Keratinocyte (primary cell): ENCODE measurements around the gene RAB3IL1. TPM values are rescaled to one million over a fixed set of nuclear protein-coding genes. Genes with fewer than 3 reads are reported as not detected.

Source experiments
- DNase-seq: peaks from one replicate; pipeline ENCODE4 v3.0.0-alpha.2; 2011; ENCODE audit warnings: low read depth, missing footprints, low spot score
- FAIRE-seq: peaks from 2 replicates; lab custom pipeline; 2011; peaks lifted over from hg19 to GRCh38; lab: Jason Lieb, UNC
- H2AFZ ChIP-seq: 2 replicates; pipeline ENCODE4 v1.6.0; 2012; ENCODE audit warnings: low read length, control low read depth, inconsistent platforms; ENCODE audit not compliant: control insufficient read depth
- H3K27ac ChIP-seq: 2 replicates; pipeline ENCODE4 v1.5.1; 2011; ENCODE audit warnings: low read length; ENCODE audit not compliant: control insufficient read depth, insufficient read depth
- H3K27me3 ChIP-seq: 3 replicates; pipeline ENCODE4 v1.6.0; 2011; ENCODE audit warnings: low read length; ENCODE audit not compliant: control insufficient read depth, insufficient read depth; ENCODE audit errors: extremely low read depth
- H3K36me3 ChIP-seq, 2 experiments: 2 replicates in 1 of 2; 3 replicates in 1 of 2; pipeline ENCODE4 v1.5.1; 2011; ENCODE audit warnings: low read length in 2 of 2, mild to moderate bottlenecking in 1 of 2; ENCODE audit not compliant: control insufficient read depth in 2 of 2, insufficient read depth in 2 of 2; ENCODE audit errors: extremely low read depth in 1 of 2
- H3K4me1 ChIP-seq: 3 replicates; pipeline ENCODE4 v1.5.1; 2011; ENCODE audit warnings: low read length; ENCODE audit not compliant: control insufficient read depth, insufficient read depth; ENCODE audit errors: extremely low read depth
- H3K4me2 ChIP-seq: 3 replicates; pipeline ENCODE4 v1.6.0; 2011; ENCODE audit warnings: low read depth, low read length; ENCODE audit not compliant: control insufficient read depth, insufficient read depth; ENCODE audit errors: extremely low read depth
- H3K4me3 ChIP-seq, 3 experiments: fragments of 200-600 bp in 1 of 3; sonication (generic) in 1 of 3; 2 replicates in 2 of 3; 3 replicates in 1 of 3; pipeline ENCODE4 v1.5.1; 2011 to 2016; ENCODE audit warnings: low read length in 3 of 3, mild to moderate bottlenecking in 3 of 3, control low read depth in 2 of 3, inconsistent platforms in 1 of 3, low read depth in 1 of 3, mixed read lengths in 1 of 3, mixed run types in 1 of 3, moderate library complexity in 1 of 3; ENCODE audit not compliant: control insufficient read depth in 2 of 3, insufficient read depth in 2 of 3; ENCODE audit errors: extremely low read depth in 1 of 3
- H3K79me2 ChIP-seq: 2 replicates; pipeline ENCODE4 v1.6.0; 2012; ENCODE audit warnings: low read length; ENCODE audit not compliant: control insufficient read depth, insufficient read depth
- H3K9ac ChIP-seq: 3 replicates; pipeline ENCODE4 v1.6.0; 2011; ENCODE audit warnings: low read length; ENCODE audit not compliant: control insufficient read depth, insufficient read depth; ENCODE audit errors: extremely low read depth
- H3K9me1 ChIP-seq: 3 replicates; pipeline ENCODE4 v1.6.0; 2011; ENCODE audit warnings: low read length; ENCODE audit not compliant: control insufficient read depth, insufficient read depth; ENCODE audit errors: extremely low read depth
- H3K9me3 ChIP-seq: 2 replicates; pipeline ENCODE4 v1.5.1; 2012; ENCODE audit warnings: low read depth, low read length; ENCODE audit not compliant: control insufficient read depth
- H4K20me1 ChIP-seq: 3 replicates; pipeline ENCODE4 v1.6.0; 2011; ENCODE audit warnings: low read length; ENCODE audit not compliant: control insufficient read depth, insufficient read depth; ENCODE audit errors: extremely low read depth
- CTCF ChIP-seq, 3 experiments: IDR thresholded peaks in 1 of 3; conservative IDR thresholded peaks in 1 of 3; optimal IDR thresholded peaks in 1 of 3; 2 replicates in 2 of 3; 3 replicates in 1 of 3; pipeline versions ENCODE3 to v1.5.1; 2011; ENCODE audit warnings: low read length in 3 of 3, mild to moderate bottlenecking in 3 of 3, moderate library complexity in 2 of 3, control low read depth in 1 of 3, inconsistent platforms in 1 of 3; ENCODE audit not compliant: insufficient read depth in 2 of 3; ENCODE audit errors: extremely low read depth in 1 of 3
- EZH2 ChIP-seq: IDR thresholded peaks from one replicate; pipeline ENCODE4 v1.6.1; 2012; ENCODE audit warnings: inconsistent platforms, mild to moderate bottlenecking, low read length, moderate library complexity
- dilution Hi-C: fragments of 300-500 bp; cut with MboI; formaldehyde crosslinking; loops from one replicate; pipeline ENCODE4 v1.7.0; 2020; ENCODE audit warnings: low sequenced_read_pairs; ENCODE audit not compliant: extremely low pct_ligation_motif_present
- polyA plus RNA-seq, 5 experiments: library from polyadenylated mRNA; depleted of rRNA in 3 of 5; stranded (reverse) in 3 of 5; stranded (forward) in 1 of 5; unstranded in 1 of 5; fragments of >200 nt; gene quantifications; 1 replicate in 1 of 5; 2 replicates in 3 of 5; 3 replicates in 1 of 5; pipeline versions ENCODE4 v1.2.1 to v1.2.3, GENCODE V29; 2011 to 2012; ENCODE audit warnings: missing spikeins in 2 of 5, low read depth in 1 of 5, low replicate concordance in 1 of 5

RAB3IL1 gene
- polyA plus RNA-seq, 1 donor (not counting 4 experiments of a cell fraction or from before 2014, with no cell fraction given) = 0.31 TPM

- DNase-seq (no peak), FAIRE-seq (no peak)
- dilution Hi-C loops = no loop called here
- Histone ChIP-seq H2AFZ (no peak overlapping the region), H3K4me3 (no peak overlapping the region), H3K9ac (no peak overlapping the region), H3K27ac (no peak overlapping the region), H3K4me1 (no peaks in the 10 kb centered on the region), H3K27me3 (no peaks in the 10 kb centered on the region), H3K79me2 (no peaks in the 10 kb centered on the region), H3K4me2 (no peak overlapping the region), H3K9me3 (no peaks in the 10 kb centered on the region), H3K36me3 (no peaks in the 10 kb centered on the region), H4K20me1 (no peaks in the 10 kb centered on the region), H3K9me1 (no peaks in the 10 kb centered on the region)
- no peak for TF ChIP-seq CTCF (optimal IDR thresholded peaks at IDR 0.05 in 1 of 3, IDR thresholded peaks at IDR 0.05 in 1 of 3, conservative IDR thresholded peaks at IDR 0.05 in 1 of 3; ENCODE audit: extremely low read depth in 1 of 3, insufficient read depth in 2 of 3, low read length in 3 of 3)
- TF ChIP-seq EZH2 = no peak
Measured at GRCh38 chr11:61948505-61948904, 31.1 kb upstream of the RAB3IL1 start.

GRCh38 chr11:61947486-61948210 is 30.3 kb upstream of the RAB3IL1 start:
- TF ChIP-seq CTCF (optimal IDR thresholded peaks at IDR 0.05 in 1 of 3, IDR thresholded peaks at IDR 0.05 in 1 of 3, conservative IDR thresholded peaks at IDR 0.05 in 1 of 3; ENCODE audit: extremely low read depth in 1 of 3, insufficient read depth in 2 of 3, low read length in 3 of 3) (peak; percentile 95 to 98 (median 96)), EZH2 (no peak)
- Histone ChIP-seq H3K27ac (no peak overlapping the region), H3K9me1 (no peaks in the 10 kb centered on the region), H3K4me2 (no peak overlapping the region), H3K27me3 (no peaks in the 10 kb centered on the region), H3K9ac (no peak overlapping the region), H3K4me3 (no peak overlapping the region), H3K36me3 (no peaks in the 10 kb centered on the region), H3K79me2 (no peaks in the 10 kb centered on the region), H2AFZ (no peak overlapping the region), H3K4me1 (no peaks in the 10 kb centered on the region), H4K20me1 (no peaks in the 10 kb centered on the region), H3K9me3 (no peaks in the 10 kb centered on the region)
- FAIRE-seq (peak; percentile 17), DNase-seq (no peak)
- dilution Hi-C loops = no loop called here
